ENCODE results near the gene DGKG. TPM values are rescaled to one million over a fixed set of nuclear protein-coding genes. Genes with fewer than 3 reads are reported as not detected.

The DGKG gene
- total and polyA plus RNA-seq, 9 of the 15 experiments (the other 6 are each of a cell fraction or from before 2014, with no cell fraction given): 0.01 to 0.36 (median 0.15) TPM

- TF ChIP-seq HMGXB4 (CRISPR knock-in tag; IDR thresholded peaks at IDR 0.05): no peak
- TF ChIP-seq ZNF354B (CRISPR knock-in tag; IDR thresholded peaks at IDR 0.05): no peak
- TF ChIP-seq, protein P1, sequence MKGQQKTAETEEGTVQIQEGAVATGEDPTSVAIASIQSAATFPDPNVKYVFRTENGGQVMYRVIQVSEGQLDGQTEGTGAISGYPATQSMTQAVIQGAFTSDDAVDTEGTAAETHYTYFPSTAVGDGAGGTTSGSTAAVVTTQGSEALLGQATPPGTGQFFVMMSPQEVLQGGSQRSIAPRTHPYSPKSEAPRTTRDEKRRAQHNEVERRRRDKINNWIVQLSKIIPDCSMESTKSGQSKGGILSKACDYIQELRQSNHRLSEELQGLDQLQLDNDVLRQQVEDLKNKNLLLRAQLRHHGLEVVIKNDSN (CRISPR knock-in tag; IDR thresholded peaks at IDR 0.05): no peak
- no peak for TF ChIP-seq CBX2 (IDR thresholded peaks at IDR 0.05; ENCODE audit: insufficient read depth, low read length, poor library complexity, severe bottlenecking)
Observed at GRCh38 chr3:186226482-186226881, 135.6 kb downstream of the DGKG start (continued).

GRCh38 chr3:186225603-186226002 is 136.4 kb downstream of the DGKG start:
- no TSS peak for BruUV-seq (replicated peaks)
- no peaks in the 10 kb centered on the region for H3K9me1 ChIP-seq (ENCODE audit: control insufficient read depth, insufficient read depth, low read length)
- ATAC-seq (no peak), DNase-seq (ENCODE audit: extremely low read depth in 1 of 4, low spot score in 3 of 4) (no peak), FAIRE-seq (no peak)
- H3K4me2 ChIP-seq (ENCODE audit: insufficient read depth, low read length): no peak overlapping the region
- H3K9ac ChIP-seq (ENCODE audit: insufficient read depth in 1 of 2, low read depth in 2 of 2, low read length in 2 of 2): no peak overlapping the region
- intact Hi-C loops (cut with micrococcal nuclease): no loop called here
- H2AFZ ChIP-seq (ENCODE audit: low read depth, low read length): no peak overlapping the region
- in situ Hi-C loops (cut with MboI): no loop called here
- no peak overlapping the region for H3K4me3 ChIP-seq
- TF ChIP-seq ETV6 (IDR thresholded peaks at IDR 0.05; ENCODE audit: borderline replicate concordance in 1 of 2, low read depth in 2 of 2, low read length in 1 of 2) (no peak), ETV6 (CRISPR knock-in tag; IDR thresholded peaks at IDR 0.05; ENCODE audit: borderline replicate concordance) (no peak), ZNF518B (CRISPR knock-in tag; IDR thresholded peaks at IDR 0.05) (no peak), EGR1 (conservative IDR thresholded peaks at IDR 0.05) (no peak), SP1 (CRISPR knock-in tag; IDR thresholded peaks at IDR 0.05) (no peak), DNMT1 (IDR thresholded peaks at IDR 0.05) (no peak), ZNF174 (CRISPR knock-in tag; IDR thresholded peaks at IDR 0.05) (no peak), COPS2 (conservative IDR thresholded peaks at IDR 0.05) (no peak)
- TF ChIP-seq, protein P2, sequence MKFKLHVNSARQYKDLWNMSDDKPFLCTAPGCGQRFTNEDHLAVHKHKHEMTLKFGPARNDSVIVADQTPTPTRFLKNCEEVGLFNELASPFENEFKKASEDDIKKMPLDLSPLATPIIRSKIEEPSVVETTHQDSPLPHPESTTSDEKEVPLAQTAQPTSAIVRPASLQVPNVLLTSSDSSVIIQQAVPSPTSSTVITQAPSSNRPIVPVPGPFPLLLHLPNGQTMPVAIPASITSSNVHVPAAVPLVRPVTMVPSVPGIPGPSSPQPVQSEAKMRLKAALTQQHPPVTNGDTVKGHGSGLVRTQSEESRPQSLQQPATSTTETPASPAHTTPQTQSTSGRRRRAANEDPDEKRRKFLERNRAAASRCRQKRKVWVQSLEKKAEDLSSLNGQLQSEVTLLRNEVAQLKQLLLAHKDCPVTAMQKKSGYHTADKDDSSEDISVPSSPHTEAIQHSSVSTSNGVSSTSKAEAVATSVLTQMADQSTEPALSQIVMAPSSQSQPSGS (CRISPR knock-in tag; IDR thresholded peaks at IDR 0.05): no peak
- peaks cover 52 to 65% of the 10 kb centered on the region in 2 experiments for H3K27me3 ChIP-seq (ENCODE audit: control insufficient read depth in 2 of 2, insufficient read depth in 2 of 2, low read length in 2 of 2)
- H3K36me3 ChIP-seq (ENCODE audit: control insufficient read depth, insufficient read depth, low read length): no peaks in the 10 kb centered on the region
- ChIA-PET POLR2A (interaction anchor here (1.1 kb wide), 2 partner anchors 11 to 12 kb away, joined by 3 to 5 read pairs; no protein-coding TSS in a partner anchor), CTCF (ENCODE audit: low intra/inter-chr PET ratio) (no interaction called here)
- no peaks in the 10 kb centered on the region for H4K20me1 ChIP-seq (replicated peaks; ENCODE audit: control insufficient read depth, insufficient read depth, low read length)
- H3K4me1 ChIP-seq (replicated peaks in 1 of 2; ENCODE audit: control insufficient read depth in 2 of 2, insufficient read depth in 2 of 2, low read length in 2 of 2): no peaks in the 10 kb centered on the region
- H3K9me3 ChIP-seq (replicated peaks; ENCODE audit: control insufficient read depth, insufficient read depth, low read depth, low read length): no peaks in the 10 kb centered on the region
- WGBS (ENCODE audit: insufficient coverage, low coverage, missing lambda C conversion rate): 2% methylated on average over 6 of the region's 6 CpGs
- no peaks in the 10 kb centered on the region for H3K79me2 ChIP-seq (ENCODE audit: control insufficient read depth, insufficient read depth, low read length)
- H3K27ac ChIP-seq (ENCODE audit: extremely low read depth, low read depth, low read length): no peak overlapping the region
